Gastroesophageal sphincter (tissue), 4 donors: Measurements from ENCODE around the gene ZNF497. TPM values are rescaled to one million over a fixed set of nuclear protein-coding genes. Genes with fewer than 3 reads are reported as not detected.
"Not testable (repeated sequence)": the region's sequence is repeated elsewhere in the genome, so short reads cannot be mapped to it uniquely, and the experiment has no call there.

Experiments
- ATAC-seq: fragments of 150-250 bp; one replicate; pipeline ENCODE4 v1.9.1; 2016; ENCODE audit warnings: mild to moderate bottlenecking, moderate library complexity
- H3K27ac ChIP-seq, 4 donors: fragments of 200-600 bp; sonication (generic) in 3 of 4; 1 replicate in 3 of 4; 2 replicates in 1 of 4; pipeline ENCODE4 v1.5.1; 2016 to 2019
- H3K27me3 ChIP-seq: fragments of 200-600 bp; sonication (generic); one replicate; pipeline ENCODE4 v1.5.1; 2019
- H3K36me3 ChIP-seq, 2 donors: fragments of 200-600 bp; sonication (generic); one replicate each; pipeline ENCODE4 v1.5.1; 2019; ENCODE audit warnings: control low read depth in 1 of 2
- H3K4me1 ChIP-seq, 3 donors: fragments of 200-600 bp; sonication (generic); 1 replicate in 2 of 3; 2 replicates in 1 of 3; pipeline ENCODE4 v1.5.1; 2016 to 2019; ENCODE audit warnings: control low read depth in 2 of 3
- H3K4me3 ChIP-seq, 2 donors: fragments of 200-600 bp; sonication (generic); one replicate each; pipeline ENCODE4 v1.5.1; 2019; ENCODE audit warnings: mild to moderate bottlenecking in 1 of 2, moderate library complexity in 1 of 2
- H3K9me3 ChIP-seq, 3 donors: fragments of 200-600 bp; sonication (generic); one replicate each; pipeline ENCODE4 v1.5.1; 2017 to 2019; ENCODE audit warnings: control low read depth in 2 of 3
- CTCF ChIP-seq, 4 experiments: fragments of 200-600 bp in 2 of 4; fragments of 450-650 bp in 2 of 4; sonication (generic) in 1 of 4; IDR thresholded peaks; one replicate each; pipeline ENCODE4 v1.5.1; 2017 to 2019; ENCODE audit warnings: antibody characterized with exemption in 4 of 4, mild to moderate bottlenecking in 2 of 4, moderate library complexity in 2 of 4
- EP300 ChIP-seq: sonication (generic); formaldehyde crosslinking; IDR thresholded peaks from one replicate; pipeline ENCODE4 v1.6.1; 2017; ENCODE audit warnings: antibody characterized with exemption, mild to moderate bottlenecking
- POLR2A ChIP-seq, 2 donors: fragments of 450-650 bp; IDR thresholded peaks; one replicate each; pipeline ENCODE4 v1.6.1; 2017; ENCODE audit warnings: antibody characterized with exemption in 2 of 2, mild to moderate bottlenecking in 2 of 2, moderate library complexity in 1 of 2
- POLR2AphosphoS5 ChIP-seq: sonication (generic); formaldehyde crosslinking; IDR thresholded peaks from one replicate; pipeline ENCODE4 v1.6.1; 2017; ENCODE audit warnings: antibody characterized with exemption
- WGBS, 2 donors: methylation state at CpG; one replicate each; pipeline ENCODE4 v1.1.5; 2018; ENCODE audit warnings: low coverage in 1 of 2; 5-methylcytosine and 5-hydroxymethylcytosine counted together
- total RNA-seq, 4 donors: library from RNA; depleted of rRNA; stranded (reverse); fragments of >200 nt; gene quantifications; one replicate each; pipeline ENCODE4 v1.1.0, GENCODE V29; 2016

Gene ZNF497
- total RNA-seq, 4 donors from 2014 or later = 0.77 to 2.2 (median 1.6) TPM

GRCh38 chr19:58310685-58311084 is 51.9 kb downstream of the ZNF497 start:
- 0 to 72% methylated on average over 3 to 4 of the region's 13 CpGs for WGBS, 2 donors
- H3K36me3 ChIP-seq = peaks cover 0 to 81% of the 10 kb centered on the region in 2 donors
- ATAC-seq = not testable (repeated sequence)

GRCh38 chr19:58307736-58308135 is 54.8 kb downstream of the ZNF497 start:
- peaks cover 0 to 51% of the 10 kb centered on the region in 2 donors for H3K36me3 ChIP-seq

More at GRCh38 chr19:58310685-58311084, 51.9 kb downstream of the ZNF497 start:
- H3K4me1 ChIP-seq = peaks cover 5 to 22% (median 8%) of the 10 kb centered on the region in 3 donors
- H3K27ac ChIP-seq, H3K9me3 ChIP-seq, H3K4me3 ChIP-seq, H3K27me3 ChIP-seq: not testable (repeated sequence)
- TF ChIP-seq CTCF (IDR thresholded peaks at IDR 0.05) = peak in 3 of 4 experiments; percentile 32 to 58 (median 54)

GRCh38 chr19:58305932-58306323 is 56.6 kb downstream of the ZNF497 start:
- 42 to 100% methylated on average over 1 to 10 of the region's 12 CpGs for WGBS, 2 donors
- Histone ChIP-seq H3K4me3 (peak overlapping the region; percentile 52 to 84), H3K9me3 (no peaks in the 10 kb centered on the region), H3K4me1 (peaks cover 5 to 33% (median 8%) of the 10 kb centered on the region in 3 donors), H3K27me3 (no peaks in the 10 kb centered on the region), H3K27ac (peak overlapping the region in 3 of 4 donors; percentile 91 to 96 (median 92)), H3K36me3 (peaks cover 0 to 40% of the 10 kb centered on the region in 2 donors)
- no peak for ATAC-seq
- TF ChIP-seq CTCF (IDR thresholded peaks at IDR 0.05) = no peak
- TF ChIP-seq POLR2AphosphoS5 = no peak
- no peak for TF ChIP-seq EP300
- no peak for TF ChIP-seq POLR2A (IDR thresholded peaks at IDR 0.05)

More at GRCh38 chr19:58307736-58308135, 54.8 kb downstream of the ZNF497 start:
- H3K27me3 ChIP-seq = no peaks in the 10 kb centered on the region
- no peaks in the 10 kb centered on the region for H3K9me3 ChIP-seq
- no peak overlapping the region for H3K27ac ChIP-seq
- peaks cover 5 to 33% (median 8%) of the 10 kb centered on the region in 3 donors for H3K4me1 ChIP-seq
- no peak overlapping the region for H3K4me3 ChIP-seq
- ATAC-seq = no peak
- TF ChIP-seq POLR2AphosphoS5 (no peak), POLR2A (IDR thresholded peaks at IDR 0.05) (no peak), EP300 (no peak), CTCF (IDR thresholded peaks at IDR 0.05) (no peak)
- WGBS, 2 donors = 92% methylated on average over 4 of the region's 4 CpGs; no CpG with 5 or more reads in 1 of the 2 donors

- H3K4me3 ChIP-seq = peak within 1 kb of the TSS; percentile 52 to 84
- peak; percentile 100 for ATAC-seq
- no peaks in the 10 kb centered on the region for H3K27me3 ChIP-seq
- H3K4me1 ChIP-seq = peaks cover 5 to 33% (median 8%) of the 10 kb centered on the region in 3 donors
- 0 to 1% methylated on average over 5 to 31 of the region's 55 CpGs for WGBS, 2 donors
- TF ChIP-seq CTCF (IDR thresholded peaks at IDR 0.05) (peak in 3 of 4 experiments; percentile 17 to 74 (median 53)), POLR2AphosphoS5 (peak; percentile 96), EP300 (no peak), POLR2A (IDR thresholded peaks at IDR 0.05) (peak; percentile 84 to 85)
- H3K27ac ChIP-seq = peak within 1 kb of the TSS; percentile 60 to 96 (median 92)
- H3K9me3 ChIP-seq = no peaks in the 10 kb centered on the region
- peaks cover 0 to 47% of the 10 kb centered on the region in 2 donors for H3K36me3 ChIP-seq
Measured at GRCh38 chr19:58305065-58305931, 57.3 kb downstream of the ZNF497 start, which contains the start of gene ERVK3-1. TSS of gene ERVK3-1 (plus strand) at chr19:58305377. CDS start at chr19:58312169, 6,792 bp downstream.

- WGBS, 2 donors = 6 to 15% methylated on average over 7 of the region's 7 CpGs
- H3K36me3 ChIP-seq = peaks cover 0 to 52% of the 10 kb centered on the region in 2 donors
Measured at GRCh38 chr19:58304748-58305064, 57.8 kb downstream of the ZNF497 start.

More at GRCh38 chr19:58304748-58305064, 57.8 kb downstream of the ZNF497 start:
- TF ChIP-seq POLR2A (IDR thresholded peaks at IDR 0.05) (no peak), CTCF (IDR thresholded peaks at IDR 0.05) (no peak)
- no peaks in the 10 kb centered on the region for H3K27me3 ChIP-seq
- no peaks in the 10 kb centered on the region for H3K9me3 ChIP-seq
- no peak for ATAC-seq
- peak overlapping the region; percentile 60 to 96 (median 86) for H3K27ac ChIP-seq
- H3K4me3 ChIP-seq = peak overlapping the region; percentile 52 to 84
- peaks cover 5 to 33% (median 8%) of the 10 kb centered on the region in 3 donors for H3K4me1 ChIP-seq
